Epithelial cell of esophagus (primary cell): Measurements from ENCODE around the gene SARS1.
"Not testable (repeated sequence)": the region's sequence is repeated elsewhere in the genome, so short reads cannot be mapped to it uniquely, and the experiment has no call there.

Source experiments
- DNase-seq: peaks from one replicate; pipeline ENCODE4 v3.0.0; 2010; ENCODE audit warnings: low read depth
- H3K4me3 ChIP-seq: 2 replicates; pipeline ENCODE4 v1.5.1; 2011; ENCODE audit warnings: mild to moderate bottlenecking, low read length, control low read depth
- CTCF ChIP-seq: IDR thresholded peaks from 2 replicates; pipeline ENCODE4 v1.5.1; 2011; ENCODE audit warnings: low read depth, mild to moderate bottlenecking, low read length, control low read depth, inconsistent platforms; ENCODE audit not compliant: insufficient read depth; ENCODE audit errors: missing control alignments

SARS1 gene

GRCh38 chr1:109213824-109214693 lies at the start of gene SARS1:
TSS of gene SARS1 (plus strand) at chr1:109213918. CDS start at chr1:109213993, 75 bp downstream.
- DNase-seq = peak; percentile 86
- no peak for TF ChIP-seq CTCF

GRCh38 chr1:109164538-109164937 lies 49.2 kb upstream of the SARS1 start:
- TF ChIP-seq CTCF = no peak
- DNase-seq = no peak
- no peak overlapping the region for H3K4me3 ChIP-seq

More at GRCh38 chr1:109213824-109214693, at the start of gene SARS1:
- peak within 1 kb of the TSS; percentile 87 for H3K4me3 ChIP-seq

GRCh38 chr1:109167001-109167506 lies 46.7 kb upstream of the SARS1 start:
- DNase-seq = no peak
- H3K4me3 ChIP-seq = no peak overlapping the region
- TF ChIP-seq CTCF = no peak

GRCh38 chr1:109170035-109170764 lies 43.5 kb upstream of the SARS1 start:
- peak; percentile 20 for DNase-seq
- H3K4me3 ChIP-seq = no peak overlapping the region
- TF ChIP-seq CTCF = no peak

GRCh38 chr1:109171646-109172045 lies 42.1 kb upstream of the SARS1 start:
- TF ChIP-seq CTCF = no peak
- DNase-seq = no peak
- no peak overlapping the region for H3K4me3 ChIP-seq

- H3K4me3 ChIP-seq, DNase-seq: not testable (repeated sequence)
Measured at GRCh38 chr1:109176349-109176748, 37.4 kb upstream of the SARS1 start.

GRCh38 chr1:109180715-109181084 lies 33.0 kb upstream of the SARS1 start:
- DNase-seq, H3K4me3 ChIP-seq: not testable (repeated sequence)
